Peyer's patch (tissue), 4 donors: ENCODE measurements around the gene TSPAN33.

Source experiments
- POLR2A ChIP-seq, 2 donors: fragments of 450-650 bp; IDR thresholded peaks; one replicate each; pipeline ENCODE4 v1.5.1; 2017; ENCODE audit warnings: antibody characterized with exemption in 2 of 2, mild to moderate bottlenecking in 2 of 2, moderate library complexity in 2 of 2
- TF ChIP-seq, protein P1 (sequence below), 6 experiments: fragments of 450-650 bp in 4 of 6; fragments of 200-600 bp in 2 of 6; sonication (generic) in 1 of 6; IDR thresholded peaks; one replicate each; pipeline ENCODE4 v1.5.1; 2017 to 2019; ENCODE audit warnings: antibody characterized with exemption in 6 of 6, mild to moderate bottlenecking in 3 of 6, moderate library complexity in 1 of 6

DNA sequence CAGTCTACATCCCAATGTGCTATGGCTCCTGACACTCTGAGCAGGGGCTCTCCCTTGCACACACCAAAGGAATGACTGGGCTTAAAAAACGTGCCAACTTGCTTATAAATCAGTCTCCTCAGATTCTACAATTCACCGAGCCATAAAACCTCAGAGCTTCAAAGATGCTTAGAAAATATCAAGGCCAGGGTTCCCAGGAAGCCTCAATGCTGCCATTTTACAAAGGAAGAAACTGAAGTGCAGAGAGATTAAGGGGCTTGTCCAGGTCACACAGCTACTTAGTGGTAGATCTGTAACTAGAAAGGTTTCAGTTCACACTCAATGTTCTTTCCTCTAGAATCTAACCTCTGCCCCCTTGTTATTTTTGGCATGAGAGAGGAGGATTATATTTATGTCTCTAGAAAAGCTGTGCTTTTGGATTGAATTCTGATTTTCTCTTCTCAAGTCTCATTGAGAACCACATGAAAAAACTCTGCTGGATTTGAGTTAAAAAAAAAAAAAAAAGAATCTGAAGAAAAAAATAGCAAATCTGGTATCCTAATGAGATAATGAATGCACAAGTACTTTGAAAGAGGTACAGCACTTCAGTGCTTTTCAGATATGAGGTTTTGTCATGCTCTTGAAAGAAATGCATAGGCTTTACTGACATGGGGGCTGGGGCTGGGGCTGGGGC lies 22.3 kb upstream of the TSPAN33 start:
- TF ChIP-seq, protein P1, sequence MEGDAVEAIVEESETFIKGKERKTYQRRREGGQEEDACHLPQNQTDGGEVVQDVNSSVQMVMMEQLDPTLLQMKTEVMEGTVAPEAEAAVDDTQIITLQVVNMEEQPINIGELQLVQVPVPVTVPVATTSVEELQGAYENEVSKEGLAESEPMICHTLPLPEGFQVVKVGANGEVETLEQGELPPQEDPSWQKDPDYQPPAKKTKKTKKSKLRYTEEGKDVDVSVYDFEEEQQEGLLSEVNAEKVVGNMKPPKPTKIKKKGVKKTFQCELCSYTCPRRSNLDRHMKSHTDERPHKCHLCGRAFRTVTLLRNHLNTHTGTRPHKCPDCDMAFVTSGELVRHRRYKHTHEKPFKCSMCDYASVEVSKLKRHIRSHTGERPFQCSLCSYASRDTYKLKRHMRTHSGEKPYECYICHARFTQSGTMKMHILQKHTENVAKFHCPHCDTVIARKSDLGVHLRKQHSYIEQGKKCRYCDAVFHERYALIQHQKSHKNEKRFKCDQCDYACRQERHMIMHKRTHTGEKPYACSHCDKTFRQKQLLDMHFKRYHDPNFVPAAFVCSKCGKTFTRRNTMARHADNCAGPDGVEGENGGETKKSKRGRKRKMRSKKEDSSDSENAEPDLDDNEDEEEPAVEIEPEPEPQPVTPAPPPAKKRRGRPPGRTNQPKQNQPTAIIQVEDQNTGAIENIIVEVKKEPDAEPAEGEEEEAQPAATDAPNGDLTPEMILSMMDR (IDR thresholded peaks at IDR 0.05), result no peak
- no peak for TF ChIP-seq POLR2A (IDR thresholded peaks at IDR 0.05)
